Activated CD4-positive, alpha-beta memory T cell treated with anti-CD3 and anti-CD28 coated beads for 36 hours (primary cell): ENCODE measurements around the gene EFHC2. TPM values are rescaled to one million over a fixed set of nuclear protein-coding genes. Genes with fewer than 3 reads are reported as not detected.

Source experiments
- CTCF ChIA-PET: fragments of 350-600 bp; sonication (Branson Sonifier 250); formaldehyde crosslinking; loops from one replicate; lab custom pipeline; 2021; ENCODE audit warnings: antibody characterized with exemption, inconsistent platforms; lab: Charles Lee
- POLR2A ChIA-PET: fragments of 350-600 bp; sonication (Branson Sonifier 250); formaldehyde crosslinking; loops from one replicate; lab custom pipeline; 2021; ENCODE audit warnings: antibody characterized with exemption; lab: Charles Lee
- DNase-seq: peaks from one replicate; pipeline ENCODE4 v3.0.0-alpha.2; 2020
- H3K27ac Mint-ChIP-seq: one replicate; pipeline ENCODE4 v1.8.0; 2021; ENCODE audit warnings: mixed read lengths
- H3K27me3 Mint-ChIP-seq: one replicate; pipeline ENCODE4 v1.8.0; 2021; ENCODE audit warnings: mixed read lengths
- H3K36me3 Mint-ChIP-seq: one replicate; pipeline ENCODE4 v1.8.0; 2021; ENCODE audit warnings: mixed read lengths
- H3K4me1 Mint-ChIP-seq: one replicate; pipeline ENCODE4 v1.8.0; 2021; ENCODE audit warnings: low read depth, mixed read lengths
- H3K4me3 Mint-ChIP-seq: one replicate; pipeline ENCODE4 v1.8.0; 2021; ENCODE audit warnings: mild to moderate bottlenecking, mixed read lengths
- H3K9me3 Mint-ChIP-seq: one replicate; pipeline ENCODE4 v1.8.0; 2021; ENCODE audit warnings: mixed read lengths
- intact Hi-C: fragments of 100-400 bp; cut with micrococcal nuclease; formaldehyde crosslinking; loops from one replicate; pipeline ENCODE4 v1.15.1; 2023
- total RNA-seq, 2 experiments: library from RNA; stranded (reverse); gene quantifications; one replicate each; pipeline ENCODE4 v1.2.3, GENCODE V29; 2021

EFHC2 gene
- total RNA-seq, 2 experiments from 2014 or later: 0.24 to 0.58 TPM

DNA sequence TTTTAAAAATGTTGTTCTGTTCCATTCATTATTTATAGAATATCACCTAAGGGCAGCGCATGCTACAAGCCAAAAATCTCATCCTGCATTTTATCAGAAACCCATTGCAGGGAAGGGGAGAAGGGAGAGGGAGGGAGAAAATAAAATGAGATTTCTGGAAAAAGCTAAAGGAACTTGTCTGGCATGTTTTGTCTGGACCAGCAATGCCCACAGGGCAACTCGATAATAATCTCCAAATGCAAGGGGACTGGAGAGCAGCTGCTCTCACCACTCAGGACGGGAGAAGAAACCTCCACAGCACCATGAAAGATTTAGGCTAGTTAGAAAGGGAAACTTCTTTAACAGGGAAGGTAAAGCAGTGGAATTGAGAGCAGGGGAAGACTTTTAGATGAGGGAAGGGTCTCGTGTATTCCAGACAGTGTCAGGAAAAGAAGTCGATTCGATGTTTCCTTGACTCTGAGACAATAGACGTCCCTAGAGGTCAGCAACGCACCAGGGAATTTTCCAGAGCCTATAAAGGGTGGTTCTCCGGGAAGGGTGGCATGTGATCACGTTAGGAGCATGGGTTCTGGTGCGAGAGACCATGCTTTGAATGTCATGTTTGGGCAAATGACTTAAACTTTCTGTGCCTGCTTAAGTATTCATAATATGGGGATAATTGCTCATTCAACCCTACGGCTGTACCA lies 238.1 kb downstream of the EFHC2 start:
- intact Hi-C loops: no loop called here
- H3K4me3 Mint-ChIP-seq: no peak overlapping the region
- no peaks in the 10 kb centered on the region for H3K9me3 Mint-ChIP-seq
- no peak for DNase-seq
- no peaks in the 10 kb centered on the region for H3K27me3 Mint-ChIP-seq
- CTCF ChIA-PET: no interaction called here
- H3K36me3 Mint-ChIP-seq: no peaks in the 10 kb centered on the region
- H3K27ac Mint-ChIP-seq: no peak overlapping the region
- POLR2A ChIA-PET: no interaction called here
- no peaks in the 10 kb centered on the region for H3K4me1 Mint-ChIP-seq

DNA sequence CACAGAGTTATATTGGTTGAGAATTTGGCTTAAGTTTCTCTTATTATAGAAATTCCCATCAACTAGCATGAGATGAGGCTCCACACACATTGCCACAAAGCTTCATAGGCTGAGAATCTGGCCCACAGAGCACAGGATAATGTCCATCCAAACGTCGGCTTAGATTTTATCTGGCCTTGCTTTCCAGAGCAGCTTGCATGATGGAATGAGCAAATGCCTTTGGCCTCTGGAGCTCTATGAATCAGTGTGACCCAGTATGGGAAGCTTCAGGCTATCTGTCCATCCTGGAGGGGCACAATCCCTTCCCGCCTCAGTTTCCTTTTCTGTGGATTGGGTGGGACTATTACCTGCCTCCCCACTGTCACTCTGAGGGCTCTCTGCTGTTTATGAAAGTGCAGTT lies 238.8 kb downstream of the EFHC2 start:
- CTCF ChIA-PET: no interaction called here
- Mint-ChIP-seq H3K27me3 (no peaks in the 10 kb centered on the region), H3K36me3 (no peaks in the 10 kb centered on the region), H3K4me1 (no peaks in the 10 kb centered on the region), H3K9me3 (no peaks in the 10 kb centered on the region), H3K4me3 (no peak overlapping the region), H3K27ac (no peak overlapping the region)
- POLR2A ChIA-PET: no interaction called here
- intact Hi-C loops: no loop called here
- no peak for DNase-seq

DNA sequence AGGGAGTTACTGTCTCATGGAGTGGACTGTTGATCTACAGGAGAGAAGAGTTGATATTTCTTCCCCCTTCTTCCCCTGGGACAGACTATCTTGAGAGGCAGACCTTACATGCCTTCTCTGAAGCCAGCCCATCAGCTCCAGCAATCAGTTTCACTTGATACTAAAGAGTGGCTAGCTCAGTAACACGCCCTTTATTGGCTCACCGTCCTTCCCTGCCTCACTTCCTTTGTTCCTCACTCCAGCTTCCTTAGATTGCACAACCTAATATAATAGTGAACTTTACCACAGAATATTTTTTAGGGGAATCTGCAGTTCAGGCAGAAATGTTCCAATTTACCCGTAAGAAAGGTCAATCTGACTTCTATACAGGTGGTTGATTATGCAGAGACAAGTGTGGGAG lies 242.2 kb downstream of the EFHC2 start:
- Mint-ChIP-seq H3K27me3 (no peaks in the 10 kb centered on the region), H3K9me3 (no peaks in the 10 kb centered on the region), H3K27ac (no peak overlapping the region), H3K4me3 (no peak overlapping the region), H3K4me1 (no peaks in the 10 kb centered on the region), H3K36me3 (no peaks in the 10 kb centered on the region)
- intact Hi-C loops: no loop called here
- ChIA-PET POLR2A (no interaction called here), CTCF (no interaction called here)
- DNase-seq: no peak

GRCh38 chrX:44099366-44099765 lies 244.1 kb downstream of the EFHC2 start:
- Mint-ChIP-seq H3K27me3 (no peaks in the 10 kb centered on the region), H3K27ac (no peak overlapping the region), H3K36me3 (no peaks in the 10 kb centered on the region), H3K9me3 (no peaks in the 10 kb centered on the region), H3K4me3 (no peak overlapping the region), H3K4me1 (no peaks in the 10 kb centered on the region)
- intact Hi-C loops: no loop called here
- DNase-seq: no peak
- ChIA-PET CTCF (no interaction called here), POLR2A (no interaction called here)

Other genes starting within 250 kb of the EFHC2 start
- 10 to 100 TPM; 10.3 to 10.5 TPM for gene FUNDC1, start 199.2 kb upstream of the EFHC2 start, total RNA-seq